ENCODE data around the gene F13A1.

The F13A1 gene

GRCh38 chr6:6217855-6218758, 102.4 kb downstream of the F13A1 start:
- no peak for TF ChIP-seq GATA3 (IDR thresholded peaks at IDR 0.05; ENCODE audit: low read depth, low read length)
- no peak for TF ChIP-seq GATA2 (IDR thresholded peaks at IDR 0.05; ENCODE audit: low read depth, low read length)

- no peak for TF ChIP-seq GATA2 (IDR thresholded peaks at IDR 0.05; ENCODE audit: low read depth, low read length)
- TF ChIP-seq GATA3 (IDR thresholded peaks at IDR 0.05; ENCODE audit: low read depth, low read length): no peak
Observed at GRCh38 chr6:6210994-6211393, 109.5 kb downstream of the F13A1 start.

GRCh38 chr6:6202886-6203285, 117.6 kb downstream of the F13A1 start:
- no peak for TF ChIP-seq GATA2 (IDR thresholded peaks at IDR 0.05; ENCODE audit: low read depth, low read length)
- TF ChIP-seq GATA3 (IDR thresholded peaks at IDR 0.05; ENCODE audit: low read depth, low read length): no peak

- TF ChIP-seq GATA3 (IDR thresholded peaks at IDR 0.05; ENCODE audit: low read depth, low read length) (no peak), GATA2 (IDR thresholded peaks at IDR 0.05; ENCODE audit: low read depth, low read length) (no peak)
Observed at GRCh38 chr6:6201200-6201599, 119.3 kb downstream of the F13A1 start.

GRCh38 chr6:6199678-6200077, 120.8 kb downstream of the F13A1 start:
- TF ChIP-seq GATA3 (IDR thresholded peaks at IDR 0.05; ENCODE audit: low read depth, low read length): no peak
- no peak for TF ChIP-seq GATA2 (IDR thresholded peaks at IDR 0.05; ENCODE audit: low read depth, low read length)

GRCh38 chr6:6196762-6197161, 123.7 kb downstream of the F13A1 start:
- no peak for TF ChIP-seq GATA3 (IDR thresholded peaks at IDR 0.05; ENCODE audit: low read depth, low read length)
- TF ChIP-seq GATA2 (IDR thresholded peaks at IDR 0.05; ENCODE audit: low read depth, low read length): no peak

GRCh38 chr6:6195080-6195479, 125.4 kb downstream of the F13A1 start:
- TF ChIP-seq GATA3 (IDR thresholded peaks at IDR 0.05; ENCODE audit: low read depth, low read length) (no peak), GATA2 (IDR thresholded peaks at IDR 0.05; ENCODE audit: low read depth, low read length) (no peak)

- TF ChIP-seq GATA3 (IDR thresholded peaks at IDR 0.05; ENCODE audit: low read depth, low read length) (no peak), GATA2 (IDR thresholded peaks at IDR 0.05; ENCODE audit: low read depth, low read length) (no peak)
Observed at GRCh38 chr6:6193221-6193745, 127.2 kb downstream of the F13A1 start.

GRCh38 chr6:6191909-6192308, 128.6 kb downstream of the F13A1 start:
- TF ChIP-seq GATA2 (IDR thresholded peaks at IDR 0.05; ENCODE audit: low read depth, low read length) (no peak), GATA3 (IDR thresholded peaks at IDR 0.05; ENCODE audit: low read depth, low read length) (no peak)

GRCh38 chr6:6191476-6191875, 129.0 kb downstream of the F13A1 start:
- no peak for TF ChIP-seq GATA3 (IDR thresholded peaks at IDR 0.05; ENCODE audit: low read depth, low read length)
- TF ChIP-seq GATA2 (IDR thresholded peaks at IDR 0.05; ENCODE audit: low read depth, low read length): no peak

- TF ChIP-seq GATA3 (IDR thresholded peaks at IDR 0.05; ENCODE audit: low read depth, low read length): no peak
- TF ChIP-seq GATA2 (IDR thresholded peaks at IDR 0.05; ENCODE audit: low read depth, low read length): no peak
Observed at GRCh38 chr6:6180684-6181083, 139.8 kb downstream of the F13A1 start.

- TF ChIP-seq GATA2 (IDR thresholded peaks at IDR 0.05; ENCODE audit: low read depth, low read length): no peak
- TF ChIP-seq GATA3 (IDR thresholded peaks at IDR 0.05; ENCODE audit: low read depth, low read length): no peak
Observed at GRCh38 chr6:6179858-6180623, 140.4 kb downstream of the F13A1 start.

- no peak for TF ChIP-seq GATA2 (IDR thresholded peaks at IDR 0.05; ENCODE audit: low read depth, low read length)
- no peak for TF ChIP-seq GATA3 (IDR thresholded peaks at IDR 0.05; ENCODE audit: low read depth, low read length)
Observed at GRCh38 chr6:6178795-6179194, 141.7 kb downstream of the F13A1 start.

GRCh38 chr6:6177754-6178153, 142.7 kb downstream of the F13A1 start:
- no peak for TF ChIP-seq GATA2 (IDR thresholded peaks at IDR 0.05; ENCODE audit: low read depth, low read length)
- TF ChIP-seq GATA3 (IDR thresholded peaks at IDR 0.05; ENCODE audit: low read depth, low read length): no peak

Data from SH-SY5Y (cell line).